ENCODE data around the gene ZNF275.
A peak's percentile ranks its signal among the peaks of the same experiment; 100 is the strongest.
"Not testable (repeated sequence)": the region's sequence is repeated elsewhere in the genome, so short reads cannot be mapped to it uniquely, and the experiment has no call there.

The ZNF275 gene, protein sequence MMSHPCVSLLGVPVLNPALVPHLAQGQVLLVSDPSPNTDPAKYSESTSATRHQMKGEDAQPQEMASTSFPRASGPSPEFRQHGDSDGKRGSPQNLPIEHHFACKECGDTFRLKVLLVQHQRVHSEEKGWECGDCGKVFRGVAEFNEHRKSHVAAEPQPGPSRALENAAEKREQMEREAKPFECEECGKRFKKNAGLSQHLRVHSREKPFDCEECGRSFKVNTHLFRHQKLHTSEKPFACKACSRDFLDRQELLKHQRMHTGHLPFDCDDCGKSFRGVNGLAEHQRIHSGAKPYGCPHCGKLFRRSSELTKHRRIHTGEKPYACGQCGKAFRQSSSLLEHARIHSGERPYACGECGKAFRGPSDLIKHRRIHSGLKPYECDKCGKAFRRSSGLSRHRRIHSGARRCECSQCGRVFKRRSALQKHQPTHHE

DNA sequence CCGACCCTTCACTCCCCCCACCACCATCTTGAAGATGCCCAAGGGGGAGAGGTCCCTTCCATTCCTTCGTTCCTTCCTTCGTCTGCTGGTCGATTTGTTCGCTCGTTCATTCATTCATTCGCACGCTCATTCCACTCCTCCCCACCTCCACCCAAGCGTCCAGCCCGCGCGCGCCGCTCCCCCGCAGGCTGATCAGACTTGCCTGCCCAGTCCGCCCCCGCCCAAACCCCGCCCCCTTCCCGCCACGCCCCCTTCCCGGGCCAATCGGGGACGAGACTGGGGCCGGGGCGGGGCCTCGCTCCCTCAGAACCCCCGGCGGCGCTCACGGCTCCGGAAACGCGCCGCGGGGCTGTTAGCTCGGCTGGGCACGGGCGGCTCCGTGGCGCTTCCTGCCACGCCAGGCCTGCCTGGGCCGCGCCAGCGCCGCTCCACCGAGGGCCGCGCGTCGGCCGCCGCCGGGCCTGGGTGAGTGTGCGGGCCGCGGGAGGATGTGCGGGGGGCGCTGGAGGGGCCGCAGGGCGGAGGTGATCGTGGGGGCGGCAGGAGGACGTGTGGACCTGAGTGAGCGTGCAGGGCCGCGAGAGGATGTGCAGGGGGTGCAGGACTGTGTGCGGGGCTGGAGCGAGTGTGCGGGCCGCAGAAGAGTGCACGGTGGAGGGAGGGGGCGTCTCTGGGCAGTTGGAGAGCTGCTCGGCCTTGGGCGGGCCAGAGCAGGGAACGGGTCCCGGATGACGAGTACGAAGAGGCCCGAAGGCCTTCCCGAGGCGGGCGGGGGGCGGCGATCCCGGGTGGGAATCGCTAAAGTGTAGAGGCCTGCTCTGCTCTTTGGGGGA, at the start of gene ZNF275:
Gene ZNF275, plus strand, starts transcription at position 333 of the 833 bp plus-strand sequence. CDS start 2,527 bp downstream, outside the sequence.
- DNase-seq (ENCODE audit: low spot score) = peak; percentile 80

DNA sequence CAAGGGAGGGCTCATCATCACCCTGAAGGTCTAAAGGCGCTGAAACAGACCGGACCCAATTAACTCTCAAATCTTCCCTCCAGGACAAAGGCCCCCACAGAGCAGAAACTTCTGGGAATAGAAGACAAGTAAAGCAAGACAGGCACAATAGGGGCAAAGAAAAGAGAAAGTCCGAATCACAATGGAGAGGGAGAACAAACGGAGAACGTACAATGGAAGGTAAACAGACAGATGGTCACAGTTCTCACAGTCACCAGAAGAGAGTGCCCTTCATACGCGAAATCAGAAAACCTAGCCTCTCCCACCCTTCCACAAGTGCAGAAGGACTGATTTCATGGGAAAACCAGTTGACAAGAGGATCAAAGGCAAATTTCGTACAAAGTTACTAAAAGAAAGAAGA, 48.3 kb upstream of the ZNF275 start:
- DNase-seq (ENCODE audit: low spot score) = not testable (repeated sequence)

DNA sequence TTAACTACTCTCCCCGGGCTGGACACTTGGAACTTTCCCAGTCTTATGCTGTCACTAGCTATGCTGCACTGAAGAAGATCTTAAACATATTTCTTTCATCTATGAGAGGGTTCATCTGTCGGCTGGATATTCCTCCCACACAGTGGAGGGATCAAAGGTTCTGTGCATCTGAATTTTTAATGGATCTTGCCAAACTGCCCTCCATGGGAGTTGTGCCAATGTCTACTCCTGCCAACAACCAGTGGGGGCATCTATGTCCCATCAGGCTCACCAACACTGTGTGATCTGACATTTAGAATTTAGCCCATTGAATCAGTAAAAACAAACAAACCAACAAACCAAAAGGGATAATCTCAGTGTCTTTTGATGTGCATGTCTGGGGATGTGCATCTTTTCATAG, 45.1 kb upstream of the ZNF275 start:
- not testable (repeated sequence) for DNase-seq (ENCODE audit: low spot score)

DNA sequence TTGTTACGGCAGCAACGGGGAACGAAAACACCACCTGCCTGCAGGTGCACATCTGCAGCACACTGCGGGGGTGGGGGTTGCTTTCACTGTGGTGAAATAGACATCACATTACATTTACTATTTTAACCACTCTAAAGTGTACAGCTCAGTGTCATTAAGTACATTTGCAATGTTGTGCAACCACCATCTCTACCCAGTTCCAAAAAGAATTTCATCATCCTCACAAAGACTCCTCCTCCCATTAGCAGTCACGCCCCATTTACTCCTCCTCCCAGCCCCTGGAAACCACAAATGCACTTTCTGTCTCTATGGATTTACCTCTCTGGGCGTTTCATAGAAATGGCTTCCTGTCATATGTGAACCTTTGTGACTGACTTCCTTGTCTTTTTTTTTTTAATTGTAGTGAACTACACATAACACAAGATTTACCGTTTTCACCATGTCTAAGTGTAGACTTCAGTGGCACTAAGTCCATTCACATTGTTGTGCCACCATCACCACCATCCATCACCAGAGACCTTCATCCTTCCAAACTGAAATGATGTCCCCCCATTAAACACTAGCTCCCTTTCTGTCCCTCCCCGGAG, 40.4 kb upstream of the ZNF275 start:
- peak; percentile 31 for DNase-seq (ENCODE audit: low spot score)

DNA sequence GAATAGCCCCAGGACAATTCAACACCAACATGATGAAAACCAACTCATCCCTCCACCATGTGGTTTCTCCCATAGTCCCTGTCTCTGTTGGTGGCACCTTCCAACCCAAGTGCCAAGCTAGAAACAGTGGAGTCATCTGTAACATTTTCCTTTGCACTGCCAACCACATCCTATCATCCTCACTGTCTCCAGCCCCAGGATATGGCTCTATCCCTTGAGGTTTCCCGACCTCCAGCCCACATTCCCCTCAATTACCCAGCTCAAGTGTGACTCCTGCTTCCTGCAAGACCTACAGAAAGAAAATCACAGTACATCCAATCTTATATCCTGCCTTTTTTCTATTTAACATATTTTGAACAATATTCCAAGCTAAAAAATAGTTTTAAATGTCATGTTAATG, 36.6 kb upstream of the ZNF275 start:
- no peak for DNase-seq (ENCODE audit: low spot score)

DNA sequence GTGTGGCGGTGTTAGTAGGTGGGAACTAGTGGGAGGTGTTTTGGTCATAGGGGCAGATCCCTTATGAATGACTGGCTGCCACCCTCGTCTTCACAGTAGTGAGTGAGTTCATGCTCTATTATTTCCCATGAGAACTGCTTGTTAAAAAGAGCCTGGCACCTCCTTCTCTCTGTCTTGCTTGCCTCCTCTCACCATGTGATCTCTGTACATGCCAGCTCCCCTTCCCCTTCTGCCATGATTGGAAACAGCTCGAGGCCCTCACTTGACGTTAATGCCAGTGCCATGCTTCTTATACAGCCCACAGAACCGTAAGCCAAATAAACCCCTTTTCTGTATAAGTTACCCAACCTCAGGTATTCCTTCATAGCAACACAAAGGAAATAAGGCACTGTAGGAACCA, 34.1 kb upstream of the ZNF275 start:
- no peak for DNase-seq (ENCODE audit: low spot score)

DNA sequence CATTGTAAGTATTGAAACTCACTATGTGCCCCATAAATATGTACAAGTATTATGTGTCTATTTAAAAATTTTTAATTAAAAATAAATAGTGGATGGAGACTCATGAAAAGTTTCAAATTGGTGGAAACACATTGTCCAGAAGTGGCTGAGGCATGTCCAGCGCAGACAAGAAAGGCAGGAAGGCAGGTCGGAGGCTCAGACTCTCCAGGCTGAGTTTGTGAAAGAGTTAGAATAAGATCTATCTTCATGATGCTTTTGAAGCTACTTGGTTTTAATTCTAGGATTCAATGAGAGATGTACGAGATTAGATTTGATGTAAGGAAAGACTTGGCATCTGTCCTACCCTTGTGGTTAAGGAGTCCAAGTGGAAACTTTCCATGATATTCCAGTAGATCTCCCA, 32.2 kb upstream of the ZNF275 start:
- no peak for DNase-seq (ENCODE audit: low spot score)

DNA sequence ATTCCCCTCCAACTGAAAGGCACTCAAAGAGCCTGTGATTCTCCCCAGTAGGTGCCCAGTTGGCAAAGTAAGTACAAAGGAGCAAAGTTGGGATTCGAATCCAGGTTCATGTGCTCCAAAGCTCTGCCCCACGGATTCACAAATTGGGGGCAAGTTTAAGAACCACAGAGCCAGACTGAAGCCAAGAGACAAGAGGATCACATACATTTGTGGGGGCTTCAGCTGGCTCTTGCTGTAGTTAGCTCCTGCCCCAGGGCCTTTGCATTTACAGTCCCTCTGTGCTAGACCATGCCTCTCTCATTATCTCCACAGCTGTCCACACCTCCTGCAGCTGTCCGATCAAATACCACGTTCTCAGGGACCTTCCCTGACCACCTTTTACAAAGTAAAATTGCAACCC, 31.2 kb upstream of the ZNF275 start:
- no peak for DNase-seq (ENCODE audit: low spot score)

DNA sequence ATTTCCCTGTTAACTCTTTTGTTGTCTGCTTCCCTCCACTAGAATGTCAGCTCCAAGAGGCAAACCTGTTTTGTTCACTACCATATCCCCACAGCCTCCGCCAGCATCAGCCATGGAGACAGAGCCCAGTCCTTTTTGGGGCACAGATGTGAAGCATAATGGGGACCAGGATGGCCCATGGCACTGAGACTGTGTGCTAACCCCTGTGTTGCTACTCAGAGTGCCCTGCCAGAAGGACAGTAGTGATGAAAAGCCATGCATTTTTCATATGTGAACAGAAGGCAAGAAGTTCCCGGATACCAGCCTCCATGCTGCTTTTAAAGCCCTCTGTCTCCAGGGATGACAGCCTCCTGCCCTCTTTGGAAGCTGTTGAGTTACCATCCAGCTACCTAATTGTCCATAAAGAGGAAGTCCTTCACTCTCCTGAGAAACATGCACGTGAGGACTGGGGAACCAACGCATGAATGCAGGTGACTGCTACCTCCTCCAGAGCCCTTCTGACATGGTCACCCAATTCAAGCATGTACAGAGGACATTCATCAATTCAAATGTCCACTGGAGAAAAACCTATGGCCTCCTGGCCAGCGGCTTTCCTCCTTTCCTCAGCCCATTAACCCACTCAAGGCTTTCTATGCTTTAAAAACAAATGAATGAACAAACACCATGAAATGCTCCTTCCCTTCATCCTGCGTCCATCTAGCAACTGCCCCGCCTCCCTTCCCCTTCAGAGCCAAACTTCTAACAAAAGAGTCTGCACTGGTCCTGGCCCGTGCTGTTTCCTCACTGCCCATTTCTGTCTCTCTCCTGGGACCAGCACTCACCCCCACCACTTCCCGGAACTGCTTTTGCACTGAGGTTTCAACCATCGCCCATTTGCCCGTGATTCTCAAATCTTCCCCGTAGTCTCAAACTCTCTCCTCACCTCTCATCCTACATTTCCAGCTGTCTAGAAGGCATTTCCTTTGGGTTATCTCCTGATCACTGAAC, 30.4 kb upstream of the ZNF275 start:
- DNase-seq (ENCODE audit: low spot score) = no peak

DNA sequence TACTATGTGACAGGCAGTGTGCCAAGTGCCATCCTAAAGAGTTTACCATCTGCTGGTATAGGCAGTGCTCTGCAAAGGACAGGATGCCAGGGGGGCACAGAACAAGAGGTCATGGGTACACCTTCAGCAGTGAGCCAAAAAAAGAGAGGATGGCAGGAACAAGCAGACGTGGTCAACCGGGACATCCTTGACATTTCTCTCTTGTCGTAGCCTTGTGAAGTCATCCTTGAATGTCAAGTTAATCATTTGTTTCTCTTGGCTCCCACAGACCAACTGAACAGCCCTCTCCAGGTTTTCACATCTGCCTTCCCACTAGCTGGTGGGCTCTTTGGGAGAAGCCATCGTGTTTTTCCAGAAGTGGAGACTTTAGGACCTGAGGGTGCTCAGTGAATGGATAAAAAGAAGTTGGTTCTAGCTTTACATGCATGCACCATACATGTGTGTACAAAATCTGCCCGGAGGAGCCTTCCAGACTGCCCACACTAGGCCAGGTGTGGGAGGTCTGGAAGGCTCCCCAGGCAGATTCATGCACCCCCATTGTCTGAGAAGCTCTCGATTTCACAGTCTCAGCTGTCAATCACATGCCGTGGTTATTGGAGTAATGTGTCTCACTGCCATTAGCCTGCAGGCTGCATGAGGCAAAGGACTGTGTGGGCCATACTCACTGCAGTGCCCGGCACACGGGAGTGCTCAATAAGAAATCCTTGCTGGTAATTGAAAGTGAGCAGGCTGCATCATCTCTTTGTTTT, 28.8 kb upstream of the ZNF275 start:
- no peak for DNase-seq (ENCODE audit: low spot score)

DNA sequence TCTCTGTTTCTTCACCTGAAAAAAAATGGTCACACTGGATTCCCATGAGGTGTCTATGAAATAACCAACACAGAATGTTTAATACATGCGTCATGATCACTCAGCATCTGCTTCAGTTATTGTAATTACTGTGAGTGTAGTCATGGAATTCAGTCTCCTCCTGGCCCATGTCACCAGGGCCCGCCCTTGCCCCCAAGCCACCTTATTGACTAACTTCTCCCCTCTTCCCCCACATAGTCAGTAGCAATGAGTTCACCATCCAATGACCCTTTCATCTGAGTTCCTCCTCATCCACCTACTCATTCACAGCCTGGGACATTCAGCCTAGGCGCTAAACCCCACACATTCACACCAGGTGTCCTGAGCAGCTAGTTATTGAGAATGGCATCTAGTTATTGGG, 28.0 kb upstream of the ZNF275 start:
- no peak for DNase-seq (ENCODE audit: low spot score)

DNA sequence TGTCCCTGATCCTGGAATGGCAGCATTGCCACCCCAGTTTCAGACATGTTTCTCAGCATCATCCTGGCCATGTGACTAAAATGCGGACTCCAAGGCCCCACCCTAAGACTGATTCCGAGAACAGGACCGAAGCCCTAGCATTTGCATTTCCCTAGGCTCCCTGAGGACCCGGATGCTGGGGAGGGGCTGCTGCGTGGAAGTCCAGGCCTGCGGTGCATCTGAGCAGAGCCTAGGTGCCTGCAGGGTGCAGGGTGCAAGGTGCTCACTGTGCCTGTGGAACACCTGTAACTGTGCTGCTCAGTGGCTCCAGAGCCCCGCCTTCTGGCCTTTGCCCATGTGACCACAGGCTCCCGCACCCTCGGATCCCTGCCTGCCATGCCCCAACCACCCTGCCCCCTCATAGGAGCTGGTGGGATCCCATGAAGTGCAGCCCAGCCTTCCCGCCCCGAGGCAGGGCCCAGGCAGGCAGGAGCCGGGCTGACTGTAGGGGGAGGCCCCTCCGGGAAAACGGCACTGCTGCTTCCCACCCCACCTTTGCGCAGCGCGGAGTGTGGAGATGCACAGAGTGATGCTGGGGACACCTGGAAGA, 27.3 kb upstream of the ZNF275 start:
- DNase-seq (ENCODE audit: low spot score) = no peak

DNA sequence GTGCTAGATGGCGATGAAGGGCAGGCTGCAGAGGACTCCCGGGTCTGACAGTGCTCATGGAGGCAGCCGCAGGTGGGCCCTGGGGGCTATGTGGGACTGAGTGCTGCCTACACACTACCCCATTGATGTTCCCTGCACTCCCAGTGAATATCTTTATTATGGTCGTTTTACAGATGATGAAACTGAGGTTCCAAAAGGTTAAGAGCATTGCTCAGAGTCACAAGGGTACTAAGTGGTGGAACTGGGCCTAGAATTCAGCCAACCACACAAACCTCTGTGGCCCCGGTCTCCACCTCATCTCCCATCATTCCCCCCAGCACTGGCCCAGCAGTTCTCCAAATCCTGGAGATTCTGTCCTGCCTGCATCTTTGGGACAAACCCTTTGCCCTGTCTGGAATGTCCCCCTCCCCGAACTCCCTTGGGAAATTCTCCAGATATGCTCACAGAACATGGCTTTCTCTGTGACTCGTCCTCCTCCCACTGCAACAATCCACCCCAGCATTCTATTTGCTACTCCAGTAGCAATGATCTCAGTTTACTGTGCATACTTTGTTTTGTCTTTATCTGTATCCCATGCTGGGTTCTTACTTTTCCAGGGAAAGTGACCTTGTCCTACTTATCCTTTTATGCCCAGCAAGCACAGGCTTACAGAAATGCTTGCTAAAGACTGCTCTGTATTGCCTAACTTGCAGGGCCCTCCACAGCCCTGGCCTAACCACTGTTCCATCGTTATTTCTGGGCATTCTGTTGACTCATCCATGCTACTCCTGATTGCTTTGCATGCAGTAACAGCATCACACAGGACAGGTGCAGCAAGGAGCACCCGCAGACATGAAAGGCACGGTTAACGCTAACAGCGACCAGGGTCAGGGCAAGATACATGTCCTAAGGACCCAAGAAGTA, 26.4 kb upstream of the ZNF275 start:
- no peak for DNase-seq (ENCODE audit: low spot score)

DNA sequence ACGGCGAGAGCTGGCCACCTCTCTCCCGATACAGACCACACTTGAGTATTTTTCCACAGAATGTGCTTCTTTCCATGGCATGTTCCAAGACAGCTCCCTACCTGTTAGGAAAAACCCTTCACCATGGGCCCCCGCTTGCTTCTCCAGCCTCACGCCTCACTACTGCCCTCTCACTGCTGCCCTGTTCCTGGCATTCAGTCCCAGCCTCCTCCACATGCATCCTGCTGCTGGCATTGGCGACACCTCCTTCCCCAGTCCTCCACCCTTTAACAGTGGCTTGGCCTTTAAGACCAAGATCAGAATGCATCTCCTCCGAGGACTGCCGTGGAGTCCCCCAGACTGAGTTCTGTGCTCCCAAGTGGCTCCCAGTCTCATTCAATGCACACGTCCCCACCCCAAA, 23.1 kb upstream of the ZNF275 start:
- no peak for DNase-seq (ENCODE audit: low spot score)

DNA sequence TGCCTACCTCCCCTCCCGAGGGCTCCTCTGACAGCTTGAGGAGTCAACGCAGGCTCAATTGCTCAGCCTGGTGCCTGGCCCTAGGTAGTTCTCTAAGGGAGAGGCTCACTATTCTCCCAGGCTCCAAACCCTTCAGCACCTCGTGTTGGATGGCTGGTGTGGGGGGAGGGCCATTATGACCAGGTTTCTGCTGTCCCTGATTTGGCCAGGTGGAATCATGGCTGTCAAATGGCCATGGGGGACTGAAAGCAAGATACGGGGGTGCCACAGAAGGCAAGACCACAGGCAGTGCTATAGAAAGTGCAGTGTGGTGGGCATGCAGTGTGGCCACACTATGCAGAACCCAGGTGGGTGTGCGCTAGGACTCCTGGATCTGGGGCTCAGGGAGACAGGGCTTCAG, 21.9 kb upstream of the ZNF275 start:
- no peak for DNase-seq (ENCODE audit: low spot score)

DNA sequence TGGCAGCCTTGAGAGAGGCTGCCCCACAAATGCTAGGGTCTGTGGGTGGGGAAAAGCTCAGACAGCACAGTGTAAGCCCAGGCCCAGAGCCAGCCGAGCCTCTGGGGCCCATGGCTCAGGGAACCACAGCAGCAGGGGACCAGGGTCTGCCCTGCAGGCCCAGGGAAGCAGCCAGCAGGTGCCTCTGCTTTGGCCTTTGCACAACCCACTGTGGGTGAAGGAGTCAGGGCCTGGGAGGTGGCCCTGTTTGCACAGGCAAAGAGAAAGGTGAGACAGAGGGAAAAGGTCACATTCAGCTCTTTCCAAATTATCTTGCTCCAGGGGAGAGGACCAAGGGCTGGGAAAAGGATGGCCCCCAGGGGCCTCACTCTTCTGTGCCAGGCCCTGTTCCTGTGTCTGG, 21.1 kb upstream of the ZNF275 start:
- no peak for DNase-seq (ENCODE audit: low spot score)

DNA sequence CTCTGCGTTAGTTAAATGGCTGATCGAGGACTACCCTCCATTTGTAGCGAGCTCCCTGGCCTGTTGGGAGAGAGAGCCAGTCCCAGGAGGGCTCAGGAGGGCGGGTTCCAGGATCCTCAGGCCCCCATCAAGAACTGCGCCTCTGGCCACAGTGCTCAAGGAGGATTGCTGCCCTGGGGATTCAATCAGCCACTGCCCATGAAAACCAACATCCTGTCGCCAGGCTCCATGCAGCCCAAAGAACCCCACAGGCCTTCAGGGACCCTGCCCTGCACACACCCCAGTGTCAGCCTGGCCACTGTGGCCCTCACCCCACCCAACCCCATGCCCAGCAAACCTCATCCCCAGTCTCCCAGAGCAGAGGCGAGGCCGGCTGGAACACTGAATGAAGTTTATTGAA, 16.6 kb upstream of the ZNF275 start:
- DNase-seq (ENCODE audit: low spot score) = no peak

DNA sequence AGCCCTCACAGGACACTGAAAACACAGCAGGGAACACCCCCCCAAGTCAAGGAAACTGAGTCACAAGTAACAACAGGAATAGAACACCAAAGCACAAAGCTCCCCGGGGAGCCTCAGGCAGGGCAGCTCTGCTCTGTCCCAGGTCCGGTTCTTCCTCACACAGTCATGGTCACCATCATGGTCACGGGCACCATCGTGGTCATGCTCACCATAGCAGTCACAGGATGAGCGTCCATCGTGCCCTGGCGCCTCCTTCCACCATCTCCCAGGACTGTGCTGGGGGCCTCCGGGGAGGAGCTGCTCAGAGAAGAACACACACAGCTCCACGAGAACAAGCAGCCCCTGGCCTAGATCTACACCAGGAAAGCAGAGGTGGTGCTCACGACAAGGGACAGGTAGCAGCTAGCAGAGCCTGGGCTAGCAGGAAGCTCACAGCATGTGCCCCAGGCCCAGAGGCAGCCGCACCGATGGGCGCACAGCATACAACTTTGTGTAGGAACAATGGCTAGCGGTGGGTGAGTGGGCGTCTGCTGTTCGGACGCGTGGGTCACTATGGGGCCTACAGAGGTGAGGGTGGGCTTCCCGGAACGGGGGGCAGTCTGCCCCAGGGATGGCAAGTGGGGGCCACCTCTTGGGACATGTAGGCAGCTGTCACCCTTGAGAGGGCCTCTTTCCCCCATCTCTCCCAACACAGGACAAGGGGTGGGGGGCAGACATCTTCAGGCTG, 15.8 kb upstream of the ZNF275 start:
- no peak for DNase-seq (ENCODE audit: low spot score)

DNA sequence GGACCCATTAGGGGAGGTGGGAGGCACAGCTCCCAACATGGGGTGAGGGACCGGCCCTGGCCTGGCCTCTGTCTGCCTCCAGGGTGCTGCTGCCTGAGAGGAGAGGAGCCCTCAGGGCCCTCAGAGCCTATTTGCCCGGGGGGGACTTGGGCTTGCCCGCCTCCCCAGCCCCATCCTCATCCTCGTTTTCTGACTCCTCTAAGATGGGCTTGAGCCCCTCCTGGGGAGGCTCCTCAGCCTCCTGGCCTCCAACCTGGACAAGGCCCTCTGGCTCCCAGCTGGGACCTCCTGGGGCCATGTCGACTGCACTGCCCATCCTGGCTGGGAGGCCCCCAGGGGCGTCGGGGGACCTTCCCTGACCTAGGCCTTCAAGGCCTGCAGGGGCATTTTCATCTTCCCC, 15.1 kb upstream of the ZNF275 start:
- no peak for DNase-seq (ENCODE audit: low spot score)
